Kidney epithelial cell (primary cell): ENCODE results near the gene IFNAR2. TPM values are rescaled to one million over a fixed set of nuclear protein-coding genes. Genes with fewer than 3 reads are reported as not detected.

Experiments used
- DNase-seq: peaks from one replicate; pipeline ENCODE4 v3.0.0-alpha.2; 2010; ENCODE audit warnings: low read depth
- H3K27me3 ChIP-seq: 2 replicates; pipeline ENCODE4 v1.6.0; 2011; ENCODE audit warnings: low read length; ENCODE audit not compliant: control insufficient read depth, insufficient read depth
- H3K36me3 ChIP-seq: 2 replicates; pipeline ENCODE4 v1.5.1; 2011; ENCODE audit warnings: low read length; ENCODE audit not compliant: control insufficient read depth, insufficient read depth
- H3K4me3 ChIP-seq: 2 replicates; pipeline ENCODE4 v1.5.1; 2011; ENCODE audit warnings: low read depth, mild to moderate bottlenecking, control low read depth, low read length
- total RNA-seq: library from RNA; depleted of rRNA; stranded (reverse); fragments of >200 nt; gene quantifications from 2 replicates; pipeline ENCODE4 v1.2.3, GENCODE V29; 2015
- TF ChIP-seq, protein P1 (sequence below): IDR thresholded peaks from 2 replicates; pipeline ENCODE4 v1.5.1; 2011; ENCODE audit warnings: mild to moderate bottlenecking, moderate library complexity, low read length, control low read depth, inconsistent platforms; ENCODE audit not compliant: insufficient read depth, poor library complexity, severe bottlenecking

The IFNAR2 gene
- total RNA-seq, 1 donor from 2014 or later = 16.4 TPM

DNA sequence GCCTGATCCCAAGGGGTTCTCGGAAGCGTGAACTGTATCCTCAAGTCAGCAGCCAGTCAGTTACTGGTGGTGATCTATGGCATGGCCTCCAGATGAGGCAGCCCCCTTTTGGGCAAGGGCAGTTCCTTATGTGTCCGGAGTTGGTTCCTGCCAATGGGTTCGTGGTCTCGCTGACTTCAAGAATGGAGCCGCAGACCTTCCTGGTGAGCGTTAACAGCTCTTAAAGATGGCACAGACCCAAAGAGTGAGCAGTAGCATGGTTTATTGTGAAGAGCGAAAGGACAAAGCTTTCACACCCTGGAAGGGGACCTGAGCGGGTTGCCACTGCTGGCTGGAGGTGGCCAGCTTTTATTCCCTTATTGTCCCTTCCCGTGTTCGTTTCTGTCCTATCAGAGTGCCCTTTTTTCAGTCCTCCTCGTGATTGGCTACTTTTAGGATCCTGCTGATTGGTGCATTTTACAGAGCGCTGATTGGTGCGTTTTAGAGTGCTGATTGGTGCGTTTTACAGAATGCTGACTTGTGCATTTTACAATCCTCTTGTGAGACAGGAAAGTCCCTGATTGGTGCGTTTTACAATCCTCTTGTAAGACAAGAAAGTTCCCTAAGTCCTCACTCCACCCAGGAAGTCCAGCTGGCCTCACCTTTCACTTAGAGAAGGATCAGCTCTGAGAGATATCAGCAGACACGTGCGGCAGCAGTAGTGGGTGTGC lies 27.5 kb downstream of the IFNAR2 start:
- H3K27me3 ChIP-seq = no peaks in the 10 kb centered on the region
- TF ChIP-seq, protein P1, sequence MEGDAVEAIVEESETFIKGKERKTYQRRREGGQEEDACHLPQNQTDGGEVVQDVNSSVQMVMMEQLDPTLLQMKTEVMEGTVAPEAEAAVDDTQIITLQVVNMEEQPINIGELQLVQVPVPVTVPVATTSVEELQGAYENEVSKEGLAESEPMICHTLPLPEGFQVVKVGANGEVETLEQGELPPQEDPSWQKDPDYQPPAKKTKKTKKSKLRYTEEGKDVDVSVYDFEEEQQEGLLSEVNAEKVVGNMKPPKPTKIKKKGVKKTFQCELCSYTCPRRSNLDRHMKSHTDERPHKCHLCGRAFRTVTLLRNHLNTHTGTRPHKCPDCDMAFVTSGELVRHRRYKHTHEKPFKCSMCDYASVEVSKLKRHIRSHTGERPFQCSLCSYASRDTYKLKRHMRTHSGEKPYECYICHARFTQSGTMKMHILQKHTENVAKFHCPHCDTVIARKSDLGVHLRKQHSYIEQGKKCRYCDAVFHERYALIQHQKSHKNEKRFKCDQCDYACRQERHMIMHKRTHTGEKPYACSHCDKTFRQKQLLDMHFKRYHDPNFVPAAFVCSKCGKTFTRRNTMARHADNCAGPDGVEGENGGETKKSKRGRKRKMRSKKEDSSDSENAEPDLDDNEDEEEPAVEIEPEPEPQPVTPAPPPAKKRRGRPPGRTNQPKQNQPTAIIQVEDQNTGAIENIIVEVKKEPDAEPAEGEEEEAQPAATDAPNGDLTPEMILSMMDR = no peak
- H3K36me3 ChIP-seq = peaks cover 6% of the 10 kb centered on the region
- H3K4me3 ChIP-seq = no peak overlapping the region
- no peak for DNase-seq

DNA sequence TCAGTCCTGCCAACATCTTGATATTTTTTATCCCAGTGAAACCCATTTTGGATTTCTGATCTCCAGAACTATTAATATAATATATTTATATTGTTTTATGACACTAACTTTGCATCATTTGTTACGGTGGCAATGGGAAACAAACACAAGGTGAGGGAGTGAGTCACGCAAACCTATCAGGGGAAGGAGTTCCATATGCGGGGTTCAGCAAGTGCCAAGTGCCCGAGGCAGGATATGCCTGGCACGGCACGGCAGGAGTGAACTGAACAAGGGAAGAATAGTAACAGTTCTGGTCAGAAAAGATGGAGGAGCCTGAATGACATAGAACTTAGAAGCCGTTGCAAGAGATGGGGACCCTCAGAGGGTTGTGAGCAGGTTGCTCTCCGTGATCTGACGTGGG lies 28.7 kb downstream of the IFNAR2 start:
- H3K36me3 ChIP-seq = peaks cover 6% of the 10 kb centered on the region
- TF ChIP-seq, protein P1 = no peak
- H3K4me3 ChIP-seq = no peak overlapping the region
- no peaks in the 10 kb centered on the region for H3K27me3 ChIP-seq
- no peak for DNase-seq

- TF ChIP-seq, protein P1 = no peak
- H3K4me3 ChIP-seq = no peak overlapping the region
- peaks cover 6% of the 10 kb centered on the region for H3K36me3 ChIP-seq
- no peaks in the 10 kb centered on the region for H3K27me3 ChIP-seq
- no peak for DNase-seq
Measured at GRCh38 chr21:33259428-33259827, 29.7 kb downstream of the IFNAR2 start.

DNA sequence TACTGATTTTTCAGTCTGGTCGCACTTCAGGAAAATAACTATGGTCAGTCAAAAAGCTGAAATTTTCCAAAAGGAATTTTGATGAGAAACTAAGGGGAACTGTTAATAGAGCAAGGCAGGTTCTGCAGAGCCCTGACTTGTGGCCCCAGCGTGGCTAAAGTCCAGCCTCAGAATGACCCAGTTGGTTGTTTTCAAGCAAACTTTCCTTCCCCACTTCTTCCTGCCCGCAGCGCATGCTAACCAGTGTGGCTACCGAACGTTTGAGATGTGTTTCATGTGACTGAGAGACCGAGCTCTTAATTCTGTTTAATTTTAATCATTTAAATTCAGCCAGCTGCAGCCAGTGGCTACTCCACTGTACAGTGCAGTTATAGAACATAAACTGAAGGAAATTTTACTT lies 30.3 kb downstream of the IFNAR2 start:
- DNase-seq = no peak
- H3K36me3 ChIP-seq = peaks cover 6% of the 10 kb centered on the region
- no peak overlapping the region for H3K4me3 ChIP-seq
- TF ChIP-seq, protein P1 = no peak
- H3K27me3 ChIP-seq = no peaks in the 10 kb centered on the region

DNA sequence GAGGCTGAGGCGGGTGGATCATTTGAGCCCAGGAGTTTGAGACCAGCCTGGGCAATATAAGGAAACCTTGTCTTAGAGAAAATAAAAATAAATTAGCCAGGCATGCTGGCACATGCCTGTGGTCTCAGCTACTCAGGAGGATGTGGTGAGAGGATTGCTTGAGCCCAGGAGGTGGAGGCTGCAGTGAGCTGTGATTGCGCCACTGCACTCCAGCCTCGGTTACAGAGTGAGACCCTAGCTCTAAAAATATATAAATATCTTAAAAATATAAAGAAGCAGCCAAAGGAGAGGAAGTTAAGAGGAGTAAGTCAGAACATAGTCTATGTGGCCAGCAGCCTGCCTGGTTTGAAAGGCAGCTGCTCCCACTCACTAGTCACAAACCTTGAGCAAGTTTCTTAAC lies 31.9 kb downstream of the IFNAR2 start:
- DNase-seq = no peak

DNA sequence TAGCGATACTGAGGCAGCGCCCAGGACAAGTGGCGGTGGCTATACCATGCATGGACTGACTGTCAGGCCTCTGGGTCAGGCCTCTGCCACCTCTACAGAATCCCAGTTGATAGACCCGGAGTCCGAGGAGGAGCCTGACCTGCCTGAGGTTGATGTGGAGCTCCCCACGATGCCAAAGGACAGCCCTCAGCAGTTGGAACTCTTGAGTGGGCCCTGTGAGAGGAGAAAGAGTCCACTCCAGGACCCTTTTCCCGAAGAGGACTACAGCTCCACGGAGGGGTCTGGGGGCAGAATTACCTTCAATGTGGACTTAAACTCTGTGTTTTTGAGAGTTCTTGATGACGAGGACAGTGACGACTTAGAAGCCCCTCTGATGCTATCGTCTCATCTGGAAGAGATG lies 33.2 kb downstream of the IFNAR2 start:
- TF ChIP-seq, protein P1 = no peak
- no peak for DNase-seq
- Histone ChIP-seq H3K27me3 (no peaks in the 10 kb centered on the region), H3K4me3 (no peak overlapping the region), H3K36me3 (no peaks in the 10 kb centered on the region)

More for the DNA sequence above, 31.9 kb downstream of the IFNAR2 start:
- Histone ChIP-seq H3K4me3 (no peak overlapping the region), H3K27me3 (no peaks in the 10 kb centered on the region), H3K36me3 (peaks cover 3% of the 10 kb centered on the region)
- TF ChIP-seq, protein P1 = no peak
